Uterine smooth muscle cell (primary cell): Measurements from ENCODE around the gene RTKN. TPM values are rescaled to one million over a fixed set of nuclear protein-coding genes. Genes with fewer than 3 reads are reported as not detected.

Source experiments
- total RNA-seq: library from RNA; depleted of rRNA; stranded (reverse); fragments of >200 nt; gene quantifications from 2 replicates; pipeline ENCODE4 v1.2.3, GENCODE V29; 2014

The RTKN gene, protein sequence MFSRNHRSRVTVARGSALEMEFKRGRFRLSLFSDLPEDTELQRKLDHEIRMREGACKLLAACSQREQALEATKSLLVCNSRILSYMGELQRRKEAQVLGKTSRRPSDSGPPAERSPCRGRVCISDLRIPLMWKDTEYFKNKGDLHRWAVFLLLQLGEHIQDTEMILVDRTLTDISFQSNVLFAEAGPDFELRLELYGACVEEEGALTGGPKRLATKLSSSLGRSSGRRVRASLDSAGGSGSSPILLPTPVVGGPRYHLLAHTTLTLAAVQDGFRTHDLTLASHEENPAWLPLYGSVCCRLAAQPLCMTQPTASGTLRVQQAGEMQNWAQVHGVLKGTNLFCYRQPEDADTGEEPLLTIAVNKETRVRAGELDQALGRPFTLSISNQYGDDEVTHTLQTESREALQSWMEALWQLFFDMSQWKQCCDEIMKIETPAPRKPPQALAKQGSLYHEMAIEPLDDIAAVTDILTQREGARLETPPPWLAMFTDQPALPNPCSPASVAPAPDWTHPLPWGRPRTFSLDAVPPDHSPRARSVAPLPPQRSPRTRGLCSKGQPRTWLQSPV
- 12.9 and 14.6 TPM in 2 replicates for total RNA-seq

DNA sequence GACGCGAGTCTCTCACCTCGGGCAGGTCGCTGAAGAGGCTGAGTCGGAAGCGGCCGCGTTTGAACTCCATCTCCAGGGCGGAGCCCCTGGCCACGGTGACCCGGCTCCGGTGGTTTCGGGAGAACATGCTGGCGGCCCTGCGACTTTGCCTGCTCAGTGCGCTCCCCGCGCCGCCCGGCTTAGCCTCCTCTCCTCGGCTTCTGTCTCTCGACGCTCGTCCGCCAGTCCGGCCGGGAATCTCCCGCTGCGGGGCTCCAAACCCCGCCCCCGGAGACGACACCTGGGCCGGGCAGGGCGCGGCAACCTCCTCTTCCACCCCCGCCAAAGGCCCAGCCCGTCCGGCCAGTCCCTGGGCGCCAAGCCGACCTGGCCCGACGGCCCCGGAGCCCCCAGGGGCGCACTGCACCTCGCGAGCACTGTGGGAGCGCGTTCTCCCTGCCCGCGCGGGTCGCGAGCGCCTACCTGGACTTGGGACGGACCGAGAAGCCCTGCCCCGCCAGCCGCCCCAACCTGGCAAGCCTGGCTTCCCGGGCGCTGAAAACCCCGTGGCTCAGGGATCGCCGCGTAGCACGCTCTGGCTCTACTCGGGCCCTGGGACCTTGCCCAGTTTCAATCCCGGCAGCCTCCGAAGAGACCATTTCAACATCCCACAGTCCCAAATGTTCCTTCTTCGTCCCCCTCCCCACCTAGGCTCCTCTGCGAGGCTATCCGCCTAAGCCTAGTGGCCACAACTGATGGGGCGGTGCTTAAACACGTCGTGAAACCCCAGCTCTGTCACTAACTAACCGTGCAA lies at the start of gene RTKN:
RTKN (minus strand) TSS at position 248 of the 793 bp plus-strand sequence; CDS start at position 127, 121 bp downstream.

DNA sequence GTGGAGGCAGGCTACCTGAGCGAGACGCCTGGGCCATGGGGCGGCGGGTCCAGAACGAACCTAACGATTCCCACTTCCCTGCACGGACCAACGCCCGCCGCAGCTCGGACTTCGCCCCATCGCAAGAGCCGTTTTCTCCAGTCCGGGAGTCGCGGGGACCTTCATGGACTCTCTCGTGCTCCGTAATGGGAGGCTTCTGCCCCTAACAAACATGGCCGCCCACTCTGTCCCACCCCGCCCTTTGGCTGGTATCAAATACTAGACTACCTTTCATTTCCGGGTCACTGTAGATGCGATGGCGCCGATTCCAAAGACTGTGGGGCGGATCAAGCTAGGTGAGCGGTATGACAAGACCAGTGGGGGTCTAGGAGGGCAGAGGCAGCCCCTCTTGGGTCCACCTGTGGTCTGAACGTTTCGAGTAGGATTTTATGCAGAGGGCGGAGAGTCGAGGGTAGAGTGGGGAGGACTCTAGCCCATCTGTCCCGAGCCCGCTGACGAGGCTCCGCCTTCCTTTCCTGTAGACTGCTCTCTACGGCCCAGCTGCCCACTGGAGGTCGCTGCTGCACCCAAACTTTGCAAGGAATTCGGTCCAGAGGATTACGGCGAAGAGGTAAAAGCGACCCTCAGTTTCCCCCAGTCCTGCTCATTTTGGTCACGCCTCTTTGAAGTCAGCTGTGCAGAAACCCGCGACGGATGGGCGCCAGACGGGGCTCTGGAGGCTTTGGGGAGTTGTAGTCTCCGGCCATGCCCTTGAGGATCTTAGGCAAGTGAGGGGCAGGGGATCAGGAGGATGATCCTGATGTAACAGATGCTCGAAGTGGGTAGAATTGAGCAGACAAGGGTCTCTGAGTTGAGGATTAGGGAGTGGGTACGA lies 41.3 kb upstream of the RTKN start, which contains the start of the genes CCDC142 and TTC31:
CCDC142 (minus strand) TSS at position 198 of the 874 bp plus-strand sequence; CDS start at position 37, 161 bp downstream.
TTC31 (plus strand) TSS at position 281 of the 874 bp plus-strand sequence; CDS start at position 296, 15 bp downstream.

GRCh38 chr2:74472086-74472944 lies 30.6 kb upstream of the RTKN start, which contains the start of gene MRPL53:
MRPL53 (minus strand) TSS chr2:74472680; CDS start chr2:74472660, 20 bp downstream.

GRCh38 chr2:74458132-74458937 lies 16.6 kb upstream of the RTKN start, which contains the start of gene WBP1:
WBP1 (plus strand) TSS chr2:74458438; CDS start chr2:74458603, 165 bp downstream.

DNA sequence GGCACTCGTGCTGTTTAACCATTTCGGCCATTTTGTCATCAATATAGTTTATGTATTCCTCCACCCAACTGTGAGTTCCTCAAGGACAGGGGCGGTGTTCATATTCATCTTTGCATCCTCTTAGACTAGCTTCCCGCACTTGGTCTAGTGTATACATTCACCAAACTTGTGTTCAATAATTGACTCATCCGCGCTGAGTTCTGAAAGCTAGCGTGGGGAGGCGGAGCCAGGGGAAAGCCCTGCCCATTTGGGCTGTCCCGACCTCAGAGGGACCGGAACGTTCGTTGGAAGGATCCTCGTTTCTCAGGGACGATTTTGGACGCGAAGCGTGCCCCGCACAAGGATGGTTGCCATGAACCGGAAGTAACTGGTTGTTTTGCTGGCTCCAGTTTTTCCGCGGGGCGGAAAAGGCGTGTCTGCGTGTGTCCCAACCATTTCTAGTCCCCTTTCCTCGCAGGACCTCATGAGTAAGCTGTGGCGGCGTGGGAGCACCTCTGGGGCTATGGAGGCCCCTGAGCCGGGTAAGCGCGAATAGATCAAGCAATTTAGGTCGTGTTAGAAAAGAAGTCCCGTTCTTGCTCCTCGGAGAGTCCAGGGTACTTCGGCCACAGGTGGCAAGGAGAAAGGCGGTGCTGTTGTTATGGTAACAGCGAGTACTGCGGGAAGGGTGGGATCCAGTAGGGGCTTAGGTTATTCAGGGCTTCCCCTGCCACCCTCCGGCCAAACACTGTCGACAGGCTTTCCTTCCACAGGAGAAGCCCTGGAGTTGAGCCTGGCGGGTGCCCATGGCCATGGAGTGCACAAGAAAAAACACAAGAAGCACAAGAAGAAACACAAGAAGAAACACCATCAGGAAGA lies 13.1 kb upstream of the RTKN start, which contains the start of gene INO80B:
INO80B (plus strand) TSS at position 434 of the 858 bp plus-strand sequence; CDS start at position 464, 30 bp downstream.

GRCh38 chr2:74421221-74421870 lies 20.4 kb downstream of the RTKN start, which contains the start of the genes C2orf81 and WDR54:
C2orf81 (minus strand) TSS chr2:74421619; CDS start chr2:74421560, 59 bp downstream.
WDR54 (plus strand) TSS chr2:74421730; CDS start chr2:74422154, 424 bp downstream.

GRCh38 chr2:74379851-74380789 lies 61.6 kb downstream of the RTKN start, which contains the start of gene DCTN1:
DCTN1 (minus strand) TSS chr2:74380311; CDS start chr2:74380037, 274 bp downstream.

Other genes with a start within 250 kb of the RTKN start
- 179 and 270 TPM in 2 replicates for gene MTHFD2, start 243.3 kb downstream of the RTKN start, total RNA-seq
- gene SLC4A5, start 98.5 kb downstream of the RTKN start, total RNA-seq: 0.25 and 0.44 TPM in 2 replicates
- 196 and 294 TPM in 2 replicates for gene DCTN1, start 61.6 kb downstream of the RTKN start, total RNA-seq
- 1.00 and 1.4 TPM in 2 replicates for gene C2orf81, start 20.3 kb downstream of the RTKN start, total RNA-seq
- 51.6 and 103 TPM in 2 replicates for gene WDR54, start 20.2 kb downstream of the RTKN start, total RNA-seq
- gene INO80B, start 13.2 kb upstream of the RTKN start, total RNA-seq: 10.7 and 15.2 TPM in 2 replicates
- 20.9 and 41.9 TPM in 2 replicates for gene WBP1, start 16.5 kb upstream of the RTKN start, total RNA-seq
- 68.3 and 86.0 TPM in 2 replicates for gene MOGS, start 23.4 kb upstream of the RTKN start, total RNA-seq
- 26.2 and 35.7 TPM in 2 replicates for gene MRPL53, start 30.7 kb upstream of the RTKN start, total RNA-seq
- 23.0 and 24.2 TPM in 2 replicates for gene CCDC142, start 41.1 kb upstream of the RTKN start, total RNA-seq
- 24.4 and 26.9 TPM in 2 replicates for gene TTC31, start 41.1 kb upstream of the RTKN start, total RNA-seq
- gene LBX2, start 57.7 kb upstream of the RTKN start, total RNA-seq: 1.4 and 2.0 TPM in 2 replicates
- 27.1 and 29.6 TPM in 2 replicates for gene PCGF1, start 65.8 kb upstream of the RTKN start, total RNA-seq
- gene TLX2, start 72.5 kb upstream of the RTKN start, total RNA-seq: not detected in 2 replicates
- 0.11 and 0.12 TPM in 2 replicates for gene DQX1, start 84.3 kb upstream of the RTKN start, total RNA-seq
- gene AUP1, start 87.8 kb upstream of the RTKN start, total RNA-seq: 78.6 and 82.2 TPM in 2 replicates
- gene HTRA2, start 88.0 kb upstream of the RTKN start, total RNA-seq: 43.6 and 51.2 TPM in 2 replicates
- gene LOXL3, start 112.0 kb upstream of the RTKN start, total RNA-seq: 12.1 and 28.0 TPM in 2 replicates
- gene DOK1, start 112.8 kb upstream of the RTKN start, total RNA-seq: 24.6 and 35.0 TPM in 2 replicates
- gene M1AP, start 206.4 kb upstream of the RTKN start, total RNA-seq: under 0.01 and 0.12 TPM in 2 replicates
- gene SEMA4F, start 212.3 kb upstream of the RTKN start, total RNA-seq: 10.0 and 12.4 TPM in 2 replicates